OCI-M2 (cell line): ENCODE data around the gene SIPA1L3.

Source experiments
- DNase-seq: peaks from one replicate; lab custom pipeline; 2025; ENCODE audit not compliant: unreplicated experiment; lab: John Stamatoyannopoulos, UW

The SIPA1L3 gene

DNA sequence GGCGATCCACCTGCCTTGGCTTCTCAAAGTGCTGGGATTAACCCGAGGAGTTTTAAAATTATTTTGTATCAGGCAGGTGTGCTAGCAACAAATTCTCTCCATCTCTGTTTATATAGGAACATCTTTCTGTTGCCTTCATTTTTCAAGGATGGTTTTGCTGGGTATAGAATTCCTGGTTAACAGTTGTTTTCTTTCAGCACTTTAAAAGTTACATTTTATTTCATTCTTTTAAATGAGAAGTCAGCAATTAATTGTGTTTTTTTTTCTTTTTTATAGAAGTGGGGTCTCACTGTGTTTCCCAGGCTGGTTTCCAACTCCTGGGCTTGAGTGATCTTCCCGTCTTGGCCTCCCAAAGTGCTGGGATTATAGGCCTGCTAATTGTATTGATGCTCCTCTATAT lies 273.1 kb downstream of the SIPA1L3 start:
- DNase-seq = no peak

- DNase-seq = no peak
Measured at GRCh38 chr19:38182536-38183210, 275.7 kb downstream of the SIPA1L3 start.

DNA sequence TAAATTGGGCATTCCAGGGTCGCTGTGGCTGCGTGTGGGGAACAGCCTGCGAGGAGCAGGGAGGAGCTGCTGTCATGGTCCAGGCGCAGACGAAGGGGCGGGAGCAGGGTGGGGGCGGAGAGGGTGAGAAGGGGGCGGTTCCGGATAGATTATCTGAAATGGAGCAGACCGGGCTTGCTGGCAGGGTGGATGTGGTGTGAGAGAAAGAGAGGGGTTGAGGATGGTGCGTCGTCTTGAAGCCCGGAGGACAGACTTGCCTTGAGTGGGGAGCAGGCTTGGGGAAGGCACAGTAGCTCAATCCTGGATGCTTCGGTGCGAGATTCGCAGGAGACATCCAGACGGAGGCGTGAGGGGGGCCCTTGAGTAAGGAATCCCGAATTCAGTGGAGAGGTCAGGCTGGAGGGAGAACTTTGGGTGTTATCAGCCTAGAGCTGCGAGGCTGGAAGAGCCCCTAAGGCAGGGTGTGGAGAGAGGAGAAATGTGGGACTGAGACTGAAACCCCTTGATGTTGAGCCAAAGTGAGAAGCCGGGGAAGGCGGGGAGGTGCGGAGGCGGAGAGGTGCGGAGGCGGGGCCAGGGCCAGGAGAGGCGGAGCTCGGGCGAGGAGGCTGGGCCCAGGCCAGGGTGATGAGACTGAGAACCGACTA lies 276.4 kb downstream of the SIPA1L3 start:
- no peak for DNase-seq

- no peak for DNase-seq
Measured at GRCh38 chr19:38184815-38185214, 277.8 kb downstream of the SIPA1L3 start.

DNA sequence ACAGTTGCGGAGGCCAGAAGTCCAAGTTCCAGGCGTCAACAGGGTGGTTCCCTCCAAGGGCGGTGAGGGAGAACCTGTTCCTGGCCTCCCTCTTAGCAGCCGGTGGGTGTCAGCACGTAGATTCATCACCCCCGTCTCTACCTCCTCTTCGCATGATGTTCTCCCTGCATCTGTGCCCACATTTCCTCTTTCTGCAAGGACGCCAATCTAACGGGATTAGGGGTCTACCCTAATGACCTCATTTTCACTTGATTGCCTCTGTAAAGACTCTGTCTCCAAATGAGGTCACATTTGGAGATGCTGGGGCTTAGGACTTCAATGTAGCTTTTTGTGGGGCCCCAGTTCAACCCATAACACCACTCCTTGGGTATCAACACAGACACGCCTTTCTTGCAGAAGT lies 278.6 kb downstream of the SIPA1L3 start:
- DNase-seq = no peak

- DNase-seq = no peak
Measured at GRCh38 chr19:38190061-38190460, 283.1 kb downstream of the SIPA1L3 start.

DNA sequence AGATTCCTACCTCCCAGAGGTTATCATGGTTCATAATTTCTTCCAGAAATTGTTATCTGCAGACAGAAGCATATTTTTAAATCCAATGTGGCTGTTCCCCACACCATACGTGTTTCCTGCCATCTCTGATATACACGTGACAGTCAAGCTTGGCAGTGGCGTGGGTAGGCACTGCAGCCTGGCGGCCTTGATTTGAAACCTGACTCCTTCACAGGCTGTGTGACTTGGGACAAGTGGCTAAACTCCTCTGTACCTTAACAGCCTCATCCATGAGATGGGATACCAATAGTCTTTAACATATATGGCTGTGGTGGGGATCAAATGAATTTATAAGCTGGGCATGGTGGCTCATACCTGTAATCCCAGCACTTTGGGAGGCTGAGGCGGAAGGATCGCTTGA lies 283.8 kb downstream of the SIPA1L3 start:
- DNase-seq = no peak

GRCh38 chr19:38191747-38192146 lies 284.7 kb downstream of the SIPA1L3 start:
- no peak for DNase-seq

DNA sequence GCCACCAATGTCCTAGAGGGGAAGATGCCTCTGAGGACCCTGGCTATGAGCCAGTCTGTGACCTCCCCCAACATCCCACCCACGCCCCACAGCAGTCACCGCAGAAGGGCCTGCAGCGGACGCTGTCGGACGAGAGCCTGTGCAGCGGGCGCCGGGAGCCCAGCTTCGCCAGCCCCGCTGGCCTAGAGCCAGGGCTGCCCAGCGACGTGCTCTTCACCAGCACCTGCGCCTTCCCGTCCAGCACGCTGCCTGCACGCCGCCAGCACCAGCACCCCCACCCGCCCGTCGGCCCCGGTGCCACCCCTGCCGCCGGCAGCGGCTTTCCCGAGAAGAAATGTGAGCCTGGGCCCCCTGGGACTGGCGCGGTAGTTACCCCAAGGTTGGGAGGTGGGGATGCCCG lies 286.4 kb downstream of the SIPA1L3 start:
- DNase-seq = no peak

- DNase-seq = no peak
Measured at GRCh38 chr19:38194061-38194701, 287.2 kb downstream of the SIPA1L3 start.

- DNase-seq = no peak
Measured at GRCh38 chr19:38195237-38195636, 288.2 kb downstream of the SIPA1L3 start.

- DNase-seq = no peak
Measured at GRCh38 chr19:38196245-38196837, 289.3 kb downstream of the SIPA1L3 start.

DNA sequence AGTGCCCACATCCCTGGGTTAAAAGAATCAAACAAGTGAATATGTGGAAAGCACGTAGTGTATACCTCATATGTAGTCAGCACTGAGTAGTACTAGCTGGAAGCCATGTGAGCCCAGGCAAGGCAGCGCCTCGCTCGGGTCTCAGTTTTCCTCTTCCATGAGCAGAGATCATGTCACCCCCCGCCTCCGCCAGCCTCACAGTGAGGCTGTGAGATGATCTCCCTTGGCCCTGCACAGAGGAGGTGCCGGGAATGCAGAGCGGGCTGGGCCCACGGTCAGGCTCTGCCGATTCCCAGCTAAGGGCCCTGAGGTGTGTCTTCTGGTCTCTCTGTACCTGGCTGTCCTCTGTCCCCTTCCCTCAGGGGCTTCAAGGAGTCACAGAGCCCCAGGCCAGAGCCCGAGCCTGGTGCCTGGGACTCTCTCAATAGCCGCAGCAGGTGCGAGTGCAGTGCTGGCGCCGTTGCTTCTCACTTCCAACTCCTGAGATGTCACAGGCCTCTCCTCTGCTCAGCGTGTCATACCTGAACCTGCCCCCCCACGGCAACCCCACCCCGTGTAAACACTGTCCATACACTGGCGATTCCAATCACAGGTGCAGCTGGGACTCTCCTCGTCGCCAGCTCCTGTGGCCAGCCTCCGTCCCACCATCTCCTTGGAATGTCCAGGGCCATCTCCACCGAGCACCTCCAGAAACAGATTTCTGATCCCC lies 290.1 kb downstream of the SIPA1L3 start:
- no peak for DNase-seq

DNA sequence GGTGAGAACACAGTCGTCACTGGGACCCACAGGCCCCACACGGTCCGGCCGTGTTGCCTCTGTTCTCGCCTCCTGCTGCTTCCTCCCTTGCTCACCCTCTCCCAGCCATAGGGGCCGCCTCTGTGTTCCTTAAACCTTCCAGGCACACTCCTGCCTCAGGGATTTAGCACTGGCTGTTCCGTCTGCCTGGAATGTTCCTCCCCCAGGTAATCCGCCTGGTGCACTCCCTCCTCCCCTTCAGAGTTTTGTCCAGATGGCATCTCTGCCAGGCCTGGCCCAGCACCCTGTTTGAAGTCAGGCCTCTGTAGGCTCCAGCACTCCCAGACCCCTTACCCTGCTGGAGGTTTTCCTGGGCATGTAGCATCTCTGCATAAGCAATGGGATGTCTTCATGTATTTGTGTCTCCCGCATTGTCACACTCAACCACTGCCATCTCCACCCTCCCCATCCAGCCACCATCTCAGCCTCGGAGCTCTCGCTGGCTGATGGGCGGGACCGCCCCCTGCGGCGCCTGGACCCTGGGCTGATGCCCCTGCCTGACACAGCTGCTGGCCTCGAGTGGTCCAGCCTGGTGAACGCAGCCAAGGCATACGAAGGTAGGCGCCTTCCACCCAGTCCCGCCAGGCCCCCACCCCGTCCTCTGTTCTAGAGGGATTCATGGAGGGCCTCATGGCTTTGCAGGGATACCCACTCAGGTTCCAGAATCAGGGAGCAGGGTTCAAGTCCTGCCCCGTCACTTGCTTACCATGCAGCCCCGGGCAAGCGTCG lies 291.1 kb downstream of the SIPA1L3 start:
- DNase-seq = no peak

DNA sequence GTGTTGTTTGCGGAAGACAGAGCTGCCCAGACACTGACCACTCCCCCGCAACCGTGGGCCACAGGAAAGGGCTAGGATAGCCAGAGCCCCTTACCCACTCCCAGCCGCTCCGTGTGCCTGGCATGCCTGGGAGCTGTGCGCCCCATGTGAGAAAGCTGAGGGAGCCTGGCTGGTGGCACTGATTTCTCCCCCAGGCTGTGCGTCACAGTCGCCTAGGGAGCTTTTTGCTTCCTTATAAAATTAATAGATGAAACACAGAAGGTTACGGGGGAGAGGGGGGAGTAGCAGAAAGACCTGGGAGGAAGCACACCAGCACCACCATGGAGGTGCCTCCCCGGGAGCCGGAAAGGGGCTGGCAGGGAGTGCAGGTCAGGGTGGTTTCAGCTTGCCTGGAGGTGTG lies 292.3 kb downstream of the SIPA1L3 start:
- no peak for DNase-seq

DNA sequence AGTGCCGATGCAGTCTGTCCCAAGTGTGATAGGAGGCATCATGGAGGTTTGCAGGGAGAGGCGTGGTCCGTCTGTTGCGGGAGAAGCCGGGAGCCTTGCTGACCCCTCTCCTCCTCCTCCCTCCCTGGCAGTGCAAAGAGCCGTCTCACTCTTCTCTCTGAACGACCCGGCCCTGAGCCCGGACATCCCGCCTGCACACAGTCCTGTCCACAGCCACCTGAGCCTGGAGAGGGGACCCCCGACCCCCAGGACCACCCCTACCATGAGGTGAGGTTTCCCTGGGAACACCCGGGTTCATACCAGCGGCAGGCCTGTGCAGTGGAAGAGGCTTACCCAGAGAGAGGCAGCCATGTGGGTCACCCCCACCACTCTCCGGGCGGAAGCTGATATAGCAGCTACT lies 294.7 kb downstream of the SIPA1L3 start:
- no peak for DNase-seq

- DNase-seq = no peak
Measured at GRCh38 chr19:38202504-38202903, 295.5 kb downstream of the SIPA1L3 start.

- DNase-seq = no peak
Measured at GRCh38 chr19:38203197-38203596, 296.2 kb downstream of the SIPA1L3 start.

- DNase-seq = no peak
Measured at GRCh38 chr19:38204096-38204495, 297.1 kb downstream of the SIPA1L3 start.

- DNase-seq = no peak
Measured at GRCh38 chr19:38204728-38205127, 297.7 kb downstream of the SIPA1L3 start.
